ENCODE measurements around the gene ATP8B1.

ATP8B1 gene

GRCh38 chr18:57631697-57632096, 171.4 kb downstream of the ATP8B1 start:
- H3K4me3 ChIP-seq (ENCODE audit: low read depth, low read length) = no peak overlapping the region
- TF ChIP-seq, protein P1, sequence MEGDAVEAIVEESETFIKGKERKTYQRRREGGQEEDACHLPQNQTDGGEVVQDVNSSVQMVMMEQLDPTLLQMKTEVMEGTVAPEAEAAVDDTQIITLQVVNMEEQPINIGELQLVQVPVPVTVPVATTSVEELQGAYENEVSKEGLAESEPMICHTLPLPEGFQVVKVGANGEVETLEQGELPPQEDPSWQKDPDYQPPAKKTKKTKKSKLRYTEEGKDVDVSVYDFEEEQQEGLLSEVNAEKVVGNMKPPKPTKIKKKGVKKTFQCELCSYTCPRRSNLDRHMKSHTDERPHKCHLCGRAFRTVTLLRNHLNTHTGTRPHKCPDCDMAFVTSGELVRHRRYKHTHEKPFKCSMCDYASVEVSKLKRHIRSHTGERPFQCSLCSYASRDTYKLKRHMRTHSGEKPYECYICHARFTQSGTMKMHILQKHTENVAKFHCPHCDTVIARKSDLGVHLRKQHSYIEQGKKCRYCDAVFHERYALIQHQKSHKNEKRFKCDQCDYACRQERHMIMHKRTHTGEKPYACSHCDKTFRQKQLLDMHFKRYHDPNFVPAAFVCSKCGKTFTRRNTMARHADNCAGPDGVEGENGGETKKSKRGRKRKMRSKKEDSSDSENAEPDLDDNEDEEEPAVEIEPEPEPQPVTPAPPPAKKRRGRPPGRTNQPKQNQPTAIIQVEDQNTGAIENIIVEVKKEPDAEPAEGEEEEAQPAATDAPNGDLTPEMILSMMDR (IDR thresholded peaks at IDR 0.05; ENCODE audit: low read depth, low read length, missing control alignments) = no peak

GRCh38 chr18:57630754-57631595, 172.1 kb downstream of the ATP8B1 start:
- DNase-seq = no peak

More at GRCh38 chr18:57631697-57632096, 171.4 kb downstream of the ATP8B1 start:
- Histone ChIP-seq H3K27me3 (replicated peaks) (no peaks in the 10 kb centered on the region), H3K36me3 (replicated peaks) (no peaks in the 10 kb centered on the region), H3K27ac (no peak overlapping the region)
- in situ Hi-C loops (cut with HindIII; ENCODE audit: low pct_ligation_motif_present, low sequenced_read_pairs) = no loop called here
- DNase-seq = no peak

DNA sequence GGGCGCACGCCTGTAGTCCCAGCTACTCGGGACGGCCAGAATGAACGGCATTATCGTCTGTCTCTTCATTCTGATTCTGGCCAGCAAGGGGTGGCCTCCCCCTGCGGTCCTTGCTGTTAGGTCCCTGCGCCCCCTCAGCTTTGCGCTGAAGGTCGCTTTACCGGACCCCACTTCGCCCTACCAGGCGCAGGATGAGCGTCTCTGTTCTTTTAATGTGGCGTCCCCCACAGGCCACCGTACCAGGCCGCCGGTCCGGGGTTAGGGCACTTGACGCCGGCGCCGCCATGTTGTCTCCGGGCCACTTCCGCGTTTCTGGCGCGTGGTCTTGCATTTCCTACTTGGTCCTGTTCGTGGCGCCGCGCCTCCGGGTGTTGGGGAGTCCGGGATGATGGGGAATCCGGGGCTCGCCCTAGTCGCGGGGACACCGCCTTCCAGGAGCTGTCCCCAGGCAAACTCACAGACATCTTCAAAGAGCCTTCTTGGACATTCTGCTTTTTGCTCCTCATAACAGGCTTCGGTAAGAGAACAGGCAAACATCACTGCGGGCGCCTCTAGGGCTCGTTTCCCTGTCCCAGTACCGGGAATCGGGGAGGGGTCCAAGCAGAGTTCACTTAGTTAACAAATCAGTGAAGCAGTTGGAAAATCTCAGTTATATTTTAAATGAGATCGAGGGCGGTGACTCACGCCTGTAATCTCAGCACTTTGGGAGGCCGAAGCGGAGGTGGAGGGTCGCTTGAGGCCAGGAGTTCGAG, 172.9 kb downstream of the ATP8B1 start:
- DNase-seq = peak; percentile 97
- TF ChIP-seq, protein P1 (IDR thresholded peaks at IDR 0.05; ENCODE audit: low read depth, low read length, missing control alignments) = peak; percentile 81
- Histone ChIP-seq H3K27ac (peak overlapping the region; percentile 74), H3K4me3 (ENCODE audit: low read depth, low read length) (peak overlapping the region; percentile 72), H3K36me3 (replicated peaks) (no peaks in the 10 kb centered on the region), H3K27me3 (replicated peaks) (no peaks in the 10 kb centered on the region)
- in situ Hi-C loops (cut with HindIII; ENCODE audit: low pct_ligation_motif_present, low sequenced_read_pairs) = no loop called here

More at GRCh38 chr18:57630754-57631595, 172.1 kb downstream of the ATP8B1 start:
- Histone ChIP-seq H3K4me3 (ENCODE audit: low read depth, low read length) (peak overlapping the region; percentile 72), H3K27me3 (replicated peaks) (no peaks in the 10 kb centered on the region), H3K36me3 (replicated peaks) (no peaks in the 10 kb centered on the region), H3K27ac (peak overlapping the region; percentile 74)
- in situ Hi-C loops (cut with HindIII; ENCODE audit: low pct_ligation_motif_present, low sequenced_read_pairs) = no loop called here
- TF ChIP-seq, protein P1 (IDR thresholded peaks at IDR 0.05; ENCODE audit: low read depth, low read length, missing control alignments) = no peak

DNA sequence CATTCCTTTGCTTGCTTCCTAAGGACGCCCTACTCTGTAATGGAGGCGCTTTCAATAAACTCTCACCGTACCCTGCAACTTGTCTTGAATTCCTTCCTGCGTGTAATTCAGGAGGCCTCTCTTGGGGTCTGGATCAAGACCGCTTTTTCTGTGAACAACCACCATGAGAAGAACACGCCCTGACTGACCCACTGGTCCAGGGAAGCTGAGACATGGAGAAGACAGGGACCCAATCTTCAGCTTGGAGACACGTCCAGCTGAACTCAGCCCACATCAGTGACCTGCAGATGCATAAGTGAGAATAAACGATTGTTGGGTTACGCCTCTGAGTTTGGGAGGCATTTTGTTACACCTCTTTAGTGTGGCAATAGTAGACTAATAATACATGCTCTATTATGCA, 173.7 kb downstream of the ATP8B1 start:
- H3K4me3 ChIP-seq (ENCODE audit: low read depth, low read length) = peak overlapping the region; percentile 72
- TF ChIP-seq, protein P1 (IDR thresholded peaks at IDR 0.05; ENCODE audit: low read depth, low read length, missing control alignments) = no peak
- DNase-seq = no peak
- H3K27me3 ChIP-seq (replicated peaks) = no peaks in the 10 kb centered on the region
- H3K36me3 ChIP-seq (replicated peaks) = no peaks in the 10 kb centered on the region
- in situ Hi-C loops (cut with HindIII; ENCODE audit: low pct_ligation_motif_present, low sequenced_read_pairs) = no loop called here
- H3K27ac ChIP-seq = no peak overlapping the region

GRCh38 chr18:57627488-57627887, 175.6 kb downstream of the ATP8B1 start:
- in situ Hi-C loops (cut with HindIII; ENCODE audit: low pct_ligation_motif_present, low sequenced_read_pairs) = no loop called here
- peak; percentile 38 for DNase-seq
- no peak overlapping the region for H3K4me3 ChIP-seq (ENCODE audit: low read depth, low read length)
- no peaks in the 10 kb centered on the region for H3K27me3 ChIP-seq (replicated peaks)
- peak overlapping the region; percentile 35 for H3K27ac ChIP-seq
- H3K36me3 ChIP-seq (replicated peaks) = no peaks in the 10 kb centered on the region
- TF ChIP-seq, protein P1 (IDR thresholded peaks at IDR 0.05; ENCODE audit: low read depth, low read length, missing control alignments) = no peak

Measured in brain microvascular endothelial cell (primary cell).